GM12872 (cell line): Measurements from ENCODE around the gene SLC6A9.

Source experiments
- TF ChIP-seq, protein P1 (sequence below): IDR thresholded peaks from 3 replicates; pipeline ENCODE4 v1.5.1; 2011; ENCODE audit warnings: low read depth, mild to moderate bottlenecking, low read length, moderate library complexity; ENCODE audit not compliant: insufficient read depth

SLC6A9 gene

DNA sequence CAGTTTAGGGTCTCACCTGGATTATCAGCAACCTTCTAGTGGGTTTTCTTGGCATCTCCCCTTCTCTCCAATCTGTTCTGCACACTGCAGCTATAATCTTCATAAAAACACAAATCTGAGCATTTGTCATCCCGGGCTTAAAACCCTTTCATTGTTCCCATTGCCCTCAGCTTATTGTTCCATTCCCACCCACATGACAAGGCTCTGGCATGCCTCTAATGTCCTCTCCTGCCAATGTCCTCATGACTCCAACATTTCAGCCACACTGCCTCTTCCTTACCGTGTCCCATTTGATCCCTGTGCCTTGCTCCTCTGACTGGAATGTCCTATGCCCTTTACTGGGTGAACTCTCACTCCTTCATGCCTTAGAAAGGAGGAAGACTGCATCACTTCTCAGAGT, 68.9 kb downstream of the SLC6A9 start:
- TF ChIP-seq, protein P1, sequence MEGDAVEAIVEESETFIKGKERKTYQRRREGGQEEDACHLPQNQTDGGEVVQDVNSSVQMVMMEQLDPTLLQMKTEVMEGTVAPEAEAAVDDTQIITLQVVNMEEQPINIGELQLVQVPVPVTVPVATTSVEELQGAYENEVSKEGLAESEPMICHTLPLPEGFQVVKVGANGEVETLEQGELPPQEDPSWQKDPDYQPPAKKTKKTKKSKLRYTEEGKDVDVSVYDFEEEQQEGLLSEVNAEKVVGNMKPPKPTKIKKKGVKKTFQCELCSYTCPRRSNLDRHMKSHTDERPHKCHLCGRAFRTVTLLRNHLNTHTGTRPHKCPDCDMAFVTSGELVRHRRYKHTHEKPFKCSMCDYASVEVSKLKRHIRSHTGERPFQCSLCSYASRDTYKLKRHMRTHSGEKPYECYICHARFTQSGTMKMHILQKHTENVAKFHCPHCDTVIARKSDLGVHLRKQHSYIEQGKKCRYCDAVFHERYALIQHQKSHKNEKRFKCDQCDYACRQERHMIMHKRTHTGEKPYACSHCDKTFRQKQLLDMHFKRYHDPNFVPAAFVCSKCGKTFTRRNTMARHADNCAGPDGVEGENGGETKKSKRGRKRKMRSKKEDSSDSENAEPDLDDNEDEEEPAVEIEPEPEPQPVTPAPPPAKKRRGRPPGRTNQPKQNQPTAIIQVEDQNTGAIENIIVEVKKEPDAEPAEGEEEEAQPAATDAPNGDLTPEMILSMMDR = no peak

DNA sequence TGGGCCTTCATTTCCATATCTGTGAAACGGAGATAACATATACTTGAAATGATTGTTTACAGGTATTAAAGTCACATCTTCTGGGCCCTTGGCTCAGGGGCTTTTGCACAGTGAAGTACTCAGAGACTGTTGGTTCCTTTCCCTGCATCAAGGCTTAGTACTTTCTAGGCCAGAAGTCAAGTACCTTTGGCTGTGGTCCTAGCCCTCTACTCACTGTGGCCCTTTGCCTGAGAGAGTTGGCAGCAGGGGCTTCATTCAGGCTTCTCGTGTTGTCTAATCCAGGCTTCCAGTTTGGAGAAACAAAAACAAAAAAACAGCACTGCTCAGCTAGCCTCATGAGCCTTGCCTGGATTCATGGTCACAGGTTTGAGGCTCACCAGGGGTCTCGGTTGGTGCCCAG, 69.6 kb downstream of the SLC6A9 start:
- TF ChIP-seq, protein P1 = no peak

DNA sequence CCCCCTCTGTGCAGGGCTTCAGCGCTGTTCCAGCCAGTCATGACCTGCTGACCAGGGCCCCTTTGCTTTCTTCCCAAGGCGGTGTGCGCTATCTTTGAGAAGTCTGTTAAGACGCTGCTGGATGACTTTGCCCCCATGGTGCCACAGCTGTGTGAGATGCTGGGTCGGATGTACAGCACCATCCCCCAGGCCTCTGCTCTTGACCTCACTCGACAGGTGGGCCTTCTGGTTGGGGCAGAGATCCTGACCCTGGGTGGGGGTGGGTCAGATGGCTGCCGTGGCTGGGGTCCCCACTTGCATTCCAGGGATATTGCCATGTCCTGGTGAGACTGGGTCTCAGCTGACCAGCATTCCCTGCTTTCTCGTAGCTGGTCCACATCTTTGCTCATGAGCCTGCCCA, 70.5 kb downstream of the SLC6A9 start:
- TF ChIP-seq, protein P1 = no peak

DNA sequence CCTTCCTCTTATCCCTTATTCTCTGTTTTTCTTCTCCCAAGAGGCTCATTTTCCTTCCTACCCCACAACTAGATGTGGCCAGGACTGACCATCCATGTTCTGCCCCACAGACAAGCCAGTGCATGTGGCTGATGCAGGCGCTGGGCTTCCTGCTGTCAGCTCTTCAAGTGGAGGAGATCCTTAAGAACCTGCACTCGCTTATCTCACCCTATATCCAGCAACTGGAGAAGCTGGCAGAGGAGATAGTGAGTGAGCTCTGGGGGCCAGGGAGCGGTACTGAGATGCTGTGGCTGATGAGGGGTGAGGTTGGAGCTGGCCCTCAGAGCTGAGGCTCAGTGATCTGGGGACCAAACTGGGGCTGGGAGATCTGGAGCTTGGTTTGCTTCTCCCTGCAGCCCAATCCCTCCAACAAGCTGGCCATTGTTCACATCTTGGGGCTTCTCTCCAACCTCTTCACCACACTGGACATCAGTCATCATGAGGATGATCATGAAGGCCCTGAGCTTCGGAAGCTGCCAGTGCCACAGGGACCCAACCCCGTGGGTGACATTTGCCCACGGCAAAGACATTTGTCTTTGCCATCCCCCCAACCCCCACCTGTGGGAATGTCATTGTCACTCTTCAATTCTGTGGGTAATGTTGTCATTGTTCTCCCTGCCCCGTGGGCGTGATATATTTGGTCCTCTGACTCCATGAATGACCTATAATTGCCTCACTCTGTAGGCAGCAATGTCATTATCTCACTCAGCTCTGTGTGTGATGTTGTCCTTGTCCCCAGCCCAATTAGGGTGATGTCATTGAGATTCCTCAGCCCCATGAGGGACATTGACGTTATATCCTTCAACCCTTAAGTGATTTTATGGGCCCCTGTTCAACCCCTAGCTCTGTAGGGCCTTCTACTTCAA, 72.7 kb downstream of the SLC6A9 start:
- TF ChIP-seq, protein P1 = no peak

DNA sequence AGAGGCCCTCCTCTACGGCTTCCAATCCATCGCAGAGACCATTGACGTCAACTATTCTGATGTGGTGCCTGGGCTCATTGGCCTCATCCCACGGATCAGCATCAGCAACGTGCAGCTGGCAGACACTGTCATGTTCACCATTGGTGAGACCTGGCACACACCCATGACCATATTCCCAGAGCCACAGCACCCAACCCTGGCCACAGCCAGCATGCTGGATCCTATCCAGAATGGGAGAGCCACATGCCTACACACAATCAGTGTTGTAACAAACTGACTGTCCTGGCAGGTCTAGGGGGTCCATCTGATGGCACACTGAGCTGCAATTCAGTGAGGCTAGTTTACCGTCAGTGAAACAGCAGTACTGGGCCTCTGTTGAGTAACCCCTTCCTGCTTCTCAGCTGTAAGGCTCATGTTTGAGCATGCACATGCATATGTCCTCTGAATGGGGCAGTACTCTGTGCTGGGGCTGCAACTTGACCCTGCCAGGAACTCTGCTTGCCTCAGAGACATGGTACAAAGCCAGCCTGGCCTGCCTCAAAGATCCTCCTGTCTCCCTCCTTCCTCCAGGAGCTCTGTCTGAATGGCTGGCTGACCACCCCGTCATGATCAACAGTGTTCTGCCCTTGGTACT, 73.7 kb downstream of the SLC6A9 start:
- TF ChIP-seq, protein P1 = no peak

DNA sequence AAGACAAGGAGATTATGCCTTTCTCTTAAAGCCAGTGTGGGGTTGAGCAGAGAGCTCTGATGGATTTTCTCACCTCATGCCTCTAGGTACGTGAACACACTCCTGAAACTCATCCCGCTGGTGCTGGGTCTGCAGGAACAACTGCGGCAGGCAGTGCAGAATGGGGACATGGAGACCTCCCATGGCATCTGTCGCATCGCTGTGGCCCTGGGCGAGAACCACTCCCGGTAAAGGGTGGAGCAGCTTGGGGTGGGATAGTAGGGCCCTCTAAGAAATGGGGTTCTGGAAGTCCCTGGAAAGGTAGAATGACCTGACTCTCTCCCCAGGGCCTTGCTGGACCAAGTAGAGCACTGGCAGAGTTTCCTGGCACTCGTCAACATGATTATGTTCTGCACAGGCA, 75.0 kb downstream of the SLC6A9 start:
- TF ChIP-seq, protein P1 = no peak

DNA sequence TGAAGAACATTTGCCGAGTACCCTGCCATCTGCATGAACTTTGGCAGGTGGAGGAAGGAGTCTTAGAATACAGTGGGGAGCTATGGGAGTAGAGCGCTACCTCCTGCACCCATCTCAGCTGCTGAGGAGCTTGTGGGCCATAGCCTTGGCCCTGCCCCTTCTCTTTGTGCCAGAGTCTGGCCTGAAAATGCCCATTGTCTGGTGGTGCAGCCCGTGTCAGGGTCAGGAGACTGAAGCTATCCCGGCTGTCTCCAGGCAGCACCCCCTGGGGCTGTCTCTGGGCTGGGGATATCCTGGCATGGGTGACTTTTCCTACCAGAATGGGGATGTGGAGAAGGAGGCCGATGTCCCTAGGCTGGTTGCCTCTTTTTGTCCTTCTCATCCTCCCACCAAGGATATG, 77.2 kb downstream of the SLC6A9 start:
- TF ChIP-seq, protein P1 = no peak
